ENCODE data around the gene NFATC1. TPM values are rescaled to one million over a fixed set of nuclear protein-coding genes. Genes with fewer than 3 reads are reported as not detected.
A peak's percentile ranks its signal among the peaks of the same experiment; 100 is the strongest.

NFATC1 gene
- total RNA-seq, 1 donor from 2014 or later = 5.6 TPM

- TF ChIP-seq CTCF (IDR thresholded peaks at IDR 0.05; ENCODE audit: unreplicated experiment) = no peak
- Mint-ChIP-seq H3K36me3 (ENCODE audit: insufficient read depth) (no peaks in the 10 kb centered on the region), H3K9me3 (ENCODE audit: low read depth) (no peaks in the 10 kb centered on the region), H3K4me3 (ENCODE audit: low read depth) (no peak overlapping the region), H3K27me3 (no peaks in the 10 kb centered on the region), H3K27ac (no peak overlapping the region), H3K4me1 (ENCODE audit: low read depth) (peaks cover 4% of the 10 kb centered on the region)
- DNase-seq (ENCODE audit: low spot score, unreplicated experiment) = no peak
Measured at GRCh38 chr18:79455261-79455660, 59.5 kb downstream of the NFATC1 start.

- no peak overlapping the region for H3K4me3 Mint-ChIP-seq (ENCODE audit: low read depth)
- H3K27me3 Mint-ChIP-seq = no peaks in the 10 kb centered on the region
- H3K9me3 Mint-ChIP-seq (ENCODE audit: low read depth) = no peaks in the 10 kb centered on the region
- no peak for TF ChIP-seq CTCF (IDR thresholded peaks at IDR 0.05; ENCODE audit: unreplicated experiment)
- H3K4me1 Mint-ChIP-seq (ENCODE audit: low read depth) = peaks cover 4% of the 10 kb centered on the region
- H3K36me3 Mint-ChIP-seq (ENCODE audit: insufficient read depth) = no peaks in the 10 kb centered on the region
- DNase-seq (ENCODE audit: low spot score, unreplicated experiment) = no peak
- no peak overlapping the region for H3K27ac Mint-ChIP-seq
Measured at GRCh38 chr18:79456105-79456980, 60.6 kb downstream of the NFATC1 start.

GRCh38 chr18:79457239-79457638 is 61.5 kb downstream of the NFATC1 start:
- no peak for TF ChIP-seq CTCF (IDR thresholded peaks at IDR 0.05; ENCODE audit: unreplicated experiment)
- H3K4me3 Mint-ChIP-seq (ENCODE audit: low read depth) = no peak overlapping the region
- H3K36me3 Mint-ChIP-seq (ENCODE audit: insufficient read depth) = no peaks in the 10 kb centered on the region
- peak overlapping the region; percentile 24 for H3K27ac Mint-ChIP-seq
- H3K9me3 Mint-ChIP-seq (ENCODE audit: low read depth) = no peaks in the 10 kb centered on the region
- peaks cover 4% of the 10 kb centered on the region for H3K4me1 Mint-ChIP-seq (ENCODE audit: low read depth)
- no peaks in the 10 kb centered on the region for H3K27me3 Mint-ChIP-seq
- DNase-seq (ENCODE audit: low spot score, unreplicated experiment) = no peak

GRCh38 chr18:79457652-79458051 is 61.9 kb downstream of the NFATC1 start:
- no peak for TF ChIP-seq CTCF (IDR thresholded peaks at IDR 0.05; ENCODE audit: unreplicated experiment)

GRCh38 chr18:79458131-79458838 is 62.6 kb downstream of the NFATC1 start:
- no peaks in the 10 kb centered on the region for H3K36me3 Mint-ChIP-seq (ENCODE audit: insufficient read depth)
- H3K9me3 Mint-ChIP-seq (ENCODE audit: low read depth) = no peaks in the 10 kb centered on the region
- DNase-seq (ENCODE audit: low spot score, unreplicated experiment) = peak; percentile 29
- no peak for TF ChIP-seq CTCF (IDR thresholded peaks at IDR 0.05; ENCODE audit: unreplicated experiment)
- no peak overlapping the region for H3K4me3 Mint-ChIP-seq (ENCODE audit: low read depth)
- H3K27me3 Mint-ChIP-seq = no peaks in the 10 kb centered on the region
- peak overlapping the region; percentile 96 for H3K27ac Mint-ChIP-seq
- H3K4me1 Mint-ChIP-seq (ENCODE audit: low read depth) = peaks cover 4% of the 10 kb centered on the region

More at GRCh38 chr18:79457652-79458051, 61.9 kb downstream of the NFATC1 start:
- Mint-ChIP-seq H3K4me1 (ENCODE audit: low read depth) (peaks cover 4% of the 10 kb centered on the region), H3K27ac (peak overlapping the region; percentile 24), H3K27me3 (no peaks in the 10 kb centered on the region), H3K9me3 (ENCODE audit: low read depth) (no peaks in the 10 kb centered on the region), H3K4me3 (ENCODE audit: low read depth) (no peak overlapping the region), H3K36me3 (ENCODE audit: insufficient read depth) (no peaks in the 10 kb centered on the region)
- DNase-seq (ENCODE audit: low spot score, unreplicated experiment) = no peak

Measured in progenitor cell of endocrine pancreas (in vitro differentiated cells).